Epithelial cell of prostate (primary cell): Measurements from ENCODE around the gene PLPP3.

Source experiments
- DNase-seq: peaks from one replicate; pipeline ENCODE4 v3.0.0-alpha.2; 2011; ENCODE audit warnings: low read depth, low spot score
- H3K27ac ChIP-seq: fragments of 450-650 bp; 2 replicates; pipeline ENCODE4 v1.5.1; 2017; ENCODE audit warnings: mild to moderate bottlenecking

PLPP3 gene

GRCh38 chr1:56550859-56551188 lies 28.5 kb downstream of the PLPP3 start:
- H3K27ac ChIP-seq, result no peak overlapping the region
- DNase-seq, result no peak

DNA sequence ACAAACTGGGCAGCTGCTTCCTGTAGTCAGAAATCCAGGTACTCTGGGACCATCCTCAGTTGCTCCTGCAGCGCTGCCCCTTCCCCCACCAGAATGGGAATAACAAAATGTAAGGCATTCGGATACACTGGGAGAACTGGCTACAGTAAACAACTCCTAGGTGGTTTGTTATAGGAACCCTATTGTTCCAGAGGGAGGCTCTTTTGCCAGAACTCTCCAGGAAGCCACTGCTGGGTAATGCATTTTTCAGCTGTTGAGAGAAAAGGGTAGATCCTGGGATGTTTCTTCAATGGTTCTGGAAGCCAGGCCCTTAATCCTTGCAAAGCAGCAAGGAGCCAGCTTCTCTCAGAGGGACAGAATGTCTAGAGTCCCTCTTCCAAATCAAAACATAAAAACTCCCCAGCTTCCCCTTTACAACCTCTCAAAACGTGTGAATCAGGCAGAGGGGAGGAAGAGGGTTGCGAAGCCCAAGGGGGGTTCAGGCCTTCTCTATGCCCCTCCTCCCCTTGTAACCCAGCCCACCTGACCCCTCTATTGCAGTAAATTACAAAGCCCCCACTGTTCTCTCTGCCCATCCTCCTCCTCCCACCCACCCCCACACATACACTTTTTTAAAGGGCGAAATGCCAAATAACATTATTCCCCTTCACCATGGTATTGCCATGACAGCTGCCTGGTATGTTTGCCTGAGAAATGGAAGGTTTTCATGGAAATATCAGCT lies 29.1 kb downstream of the PLPP3 start:
- DNase-seq, result no peak
- H3K27ac ChIP-seq, result no peak overlapping the region

GRCh38 chr1:56548571-56548970 lies 30.8 kb downstream of the PLPP3 start:
- no peak for DNase-seq
- H3K27ac ChIP-seq, result no peak overlapping the region

GRCh38 chr1:56547977-56548376 lies 31.4 kb downstream of the PLPP3 start:
- no peak for DNase-seq
- H3K27ac ChIP-seq, result peak overlapping the region; percentile 8

DNA sequence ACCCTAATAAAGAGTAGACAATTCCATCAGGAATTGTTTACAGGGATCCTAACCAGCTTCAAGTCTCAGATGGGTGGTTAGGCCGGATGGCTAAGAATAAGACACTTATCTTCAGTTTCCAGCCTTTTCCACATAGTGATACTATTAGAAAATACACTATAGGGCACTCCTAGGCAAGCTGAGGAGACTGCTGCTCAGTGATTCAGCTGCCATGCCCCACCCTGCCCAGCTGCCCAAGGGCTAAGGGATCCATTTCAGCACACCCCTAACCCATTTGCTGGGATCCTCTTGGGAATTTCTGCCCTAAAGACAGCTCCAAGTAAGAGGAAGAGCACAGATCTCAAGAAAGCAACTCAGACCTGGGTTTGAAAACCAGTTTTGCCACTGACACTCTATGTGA lies 31.9 kb downstream of the PLPP3 start:
- H3K27ac ChIP-seq, result peak overlapping the region; percentile 8
- no peak for DNase-seq

DNA sequence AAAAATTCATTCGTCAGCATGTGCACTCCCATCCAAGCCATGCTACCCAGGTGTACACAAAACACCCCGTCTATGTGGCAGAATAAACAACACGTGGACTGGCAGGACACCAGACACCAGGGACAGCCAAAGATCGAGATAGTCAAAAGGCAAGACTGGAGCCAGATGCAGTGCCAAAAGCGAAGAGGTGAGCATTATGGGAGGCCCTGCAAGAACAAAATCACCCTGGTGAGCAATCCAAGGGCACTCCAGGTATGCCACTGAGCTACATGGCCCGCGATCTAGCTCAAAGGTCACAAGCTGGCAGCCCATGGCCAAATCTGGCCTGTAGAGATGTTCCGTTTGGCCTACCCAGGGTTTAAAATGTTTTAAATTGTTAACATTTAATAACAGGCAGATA lies 33.7 kb downstream of the PLPP3 start:
- DNase-seq, result no peak
- no peak overlapping the region for H3K27ac ChIP-seq

GRCh38 chr1:56543783-56544612 lies 35.4 kb downstream of the PLPP3 start:
- H3K27ac ChIP-seq, result no peak overlapping the region
- no peak for DNase-seq

- H3K27ac ChIP-seq, result no peak overlapping the region
- no peak for DNase-seq
These were observed 36.7 kb downstream of the PLPP3 start for GRCh38 chr1:56542651-56543050.

- DNase-seq, result no peak
- H3K27ac ChIP-seq, result no peak overlapping the region
These were observed 38.0 kb downstream of the PLPP3 start for GRCh38 chr1:56541408-56541807.

GRCh38 chr1:56540467-56540866 lies 38.9 kb downstream of the PLPP3 start:
- H3K27ac ChIP-seq, result no peak overlapping the region
- DNase-seq, result no peak

GRCh38 chr1:56539520-56539931 lies 39.8 kb downstream of the PLPP3 start:
- DNase-seq, result no peak
- no peak overlapping the region for H3K27ac ChIP-seq

GRCh38 chr1:56538532-56538931 lies 40.8 kb downstream of the PLPP3 start:
- DNase-seq, result no peak
- H3K27ac ChIP-seq, result no peak overlapping the region

GRCh38 chr1:56537660-56538059 lies 41.7 kb downstream of the PLPP3 start:
- no peak overlapping the region for H3K27ac ChIP-seq
- DNase-seq, result no peak

DNA sequence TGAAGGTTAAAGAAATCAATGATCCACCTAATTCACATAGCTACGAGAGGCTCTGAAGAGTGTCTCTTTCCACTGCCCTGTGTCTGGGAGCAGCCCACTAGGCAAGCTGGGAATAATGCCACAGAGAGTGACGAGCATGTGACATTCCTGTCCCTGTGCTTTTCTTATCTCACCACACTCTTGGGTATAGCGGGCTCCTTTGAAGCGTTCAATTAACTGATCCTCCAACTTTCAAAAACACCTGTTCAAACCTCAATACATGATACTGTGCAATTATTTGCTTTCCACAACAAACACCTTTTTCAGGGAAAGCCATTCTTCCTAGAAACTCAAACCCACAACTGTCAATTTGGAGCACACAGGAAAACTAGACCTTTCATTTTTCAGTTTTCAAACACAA lies 43.4 kb downstream of the PLPP3 start:
- no peak for DNase-seq
- no peak overlapping the region for H3K27ac ChIP-seq

- DNase-seq, result no peak
- H3K27ac ChIP-seq, result no peak overlapping the region
These were observed 44.0 kb downstream of the PLPP3 start for GRCh38 chr1:56535362-56535761.

DNA sequence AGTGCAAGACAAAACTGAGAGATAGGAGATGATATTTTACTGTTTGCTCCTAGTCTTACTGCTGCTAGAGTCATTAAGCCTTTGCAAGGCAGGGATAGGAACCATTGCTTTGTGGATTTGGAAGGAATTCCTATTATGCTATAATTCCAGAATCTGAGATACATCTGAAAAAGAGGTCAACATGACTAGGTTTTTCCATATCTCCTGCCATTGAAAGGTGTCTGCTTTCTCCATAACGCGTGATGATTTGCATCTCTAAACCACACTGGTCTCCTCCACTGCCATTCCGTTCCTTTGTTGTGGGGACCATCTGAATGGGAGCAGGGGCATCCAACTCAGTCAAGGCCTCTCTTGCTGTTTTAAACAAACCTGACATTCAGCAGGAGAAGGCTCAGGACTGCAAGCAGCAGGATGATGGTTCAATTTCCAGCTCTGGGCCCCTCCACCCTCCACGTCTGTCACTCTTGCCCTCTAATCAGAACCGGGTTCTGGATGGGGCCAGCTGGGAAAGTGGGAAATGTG lies 45.2 kb downstream of the PLPP3 start:
- DNase-seq, result no peak
- H3K27ac ChIP-seq, result no peak overlapping the region

GRCh38 chr1:56533621-56534020 lies 45.7 kb downstream of the PLPP3 start:
- no peak overlapping the region for H3K27ac ChIP-seq
- peak; percentile 60 for DNase-seq

GRCh38 chr1:56533197-56533596 lies 46.2 kb downstream of the PLPP3 start:
- no peak for DNase-seq
- H3K27ac ChIP-seq, result no peak overlapping the region

DNA sequence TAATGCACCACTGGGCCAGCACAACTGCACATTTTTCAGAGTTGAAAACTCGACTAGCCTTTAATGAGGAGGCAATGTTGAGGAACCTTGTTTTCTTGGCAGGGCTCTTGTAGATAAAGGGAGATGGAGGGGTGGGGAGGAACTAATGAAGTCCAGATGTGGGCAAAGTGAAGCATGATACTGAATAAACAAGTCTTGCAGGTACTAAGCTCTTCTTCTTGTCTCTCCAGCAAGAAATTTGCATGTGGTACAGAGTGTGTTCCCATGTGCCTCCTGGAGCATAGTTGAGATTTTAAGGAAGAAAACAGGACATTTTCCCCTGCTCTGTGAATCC lies 47.0 kb downstream of the PLPP3 start:
- DNase-seq, result no peak
- no peak overlapping the region for H3K27ac ChIP-seq

DNA sequence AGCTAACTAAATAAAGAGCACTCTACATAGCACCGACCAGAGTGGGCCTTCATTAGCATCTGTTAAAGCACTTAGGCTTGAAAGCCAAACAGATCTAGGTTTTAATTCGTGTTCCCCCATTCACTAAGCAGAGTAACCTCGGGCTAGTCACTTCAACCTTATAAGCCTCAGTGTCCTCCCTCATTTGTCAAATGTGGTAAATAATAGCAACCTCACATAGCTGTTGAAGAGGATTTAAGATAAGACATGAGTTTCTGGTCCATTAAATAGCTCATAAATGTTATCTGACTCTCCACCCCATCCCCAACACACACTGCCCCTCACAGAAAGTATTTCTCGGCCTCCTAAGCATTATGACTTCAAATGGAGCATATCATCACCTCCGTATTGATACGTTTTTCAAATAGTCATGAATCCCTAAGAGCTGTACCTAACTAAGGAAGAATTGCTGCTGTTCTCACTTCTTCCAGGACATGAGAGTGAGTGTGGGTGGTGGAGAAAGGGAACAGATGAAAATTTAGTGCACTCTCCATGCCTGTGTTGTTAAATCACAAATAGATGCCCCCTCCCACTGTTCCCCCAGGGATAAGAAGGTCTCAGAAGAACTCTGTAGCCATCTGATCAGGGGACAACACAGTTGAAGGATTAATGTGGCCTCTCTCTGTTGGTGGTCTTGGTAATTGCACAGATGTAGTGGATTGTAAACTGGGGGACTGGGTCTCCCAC lies 47.6 kb downstream of the PLPP3 start:
- DNase-seq, result no peak
- H3K27ac ChIP-seq, result no peak overlapping the region

DNA sequence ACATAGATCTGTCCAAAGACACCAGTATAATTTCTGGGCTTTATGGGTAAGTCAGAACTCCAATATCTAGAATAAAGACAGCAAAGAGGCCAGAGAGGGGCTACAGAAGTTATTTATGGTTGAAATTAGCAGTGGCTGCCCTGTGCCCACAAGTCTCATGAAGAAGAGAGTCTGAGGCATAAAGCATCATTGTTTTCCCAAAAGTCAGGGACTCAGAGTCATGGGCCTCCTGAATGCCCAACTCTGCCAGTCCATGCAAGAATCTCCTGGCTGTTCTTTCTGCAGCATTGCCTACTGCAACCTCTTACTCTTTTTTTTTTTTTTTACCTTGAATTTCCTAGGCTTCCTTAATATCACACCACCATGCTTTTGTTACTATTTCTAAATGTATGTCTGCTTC lies 49.6 kb downstream of the PLPP3 start:
- no peak for DNase-seq
- H3K27ac ChIP-seq, result no peak overlapping the region
